Fibroblast of lung (primary cell): Measurements from ENCODE around the gene MATN3. TPM values are rescaled to one million over a fixed set of nuclear protein-coding genes. Genes with fewer than 3 reads are reported as not detected.

ENCODE experiments used
- DNase-seq, 2 donors: peaks; one replicate each; pipeline versions ENCODE4 v3.0.0 to v3.0.0-alpha.2; 2010; ENCODE audit warnings: low read depth in 2 of 2
- H2AFZ ChIP-seq: 2 replicates; pipeline ENCODE4 v1.5.1; 2012; ENCODE audit warnings: low read length, control low read depth, inconsistent platforms
- H3K27ac ChIP-seq: 2 replicates; pipeline ENCODE4 v1.5.1; 2011; ENCODE audit warnings: low read length, control low read depth; ENCODE audit not compliant: insufficient read depth
- H3K27me3 ChIP-seq: 2 replicates; pipeline ENCODE4 v1.5.1; 2011; ENCODE audit warnings: mild to moderate bottlenecking, low read length; ENCODE audit not compliant: control insufficient read depth, insufficient read depth
- H3K36me3 ChIP-seq: 2 replicates; pipeline ENCODE4 v1.5.1; 2011; ENCODE audit warnings: low read length; ENCODE audit not compliant: control insufficient read depth, insufficient read depth
- H3K4me1 ChIP-seq: 2 replicates; pipeline ENCODE4 v1.5.1; 2011; ENCODE audit warnings: low read length; ENCODE audit not compliant: control insufficient read depth, insufficient read depth; ENCODE audit errors: extremely low read depth
- H3K4me2 ChIP-seq: 2 replicates; pipeline ENCODE4 v1.5.1; 2011; ENCODE audit warnings: low read length, control low read depth; ENCODE audit not compliant: insufficient read depth; ENCODE audit errors: extremely low read depth
- H3K4me3 ChIP-seq, 4 experiments: fragments of 200-600 bp in 1 of 4; sonication (generic) in 1 of 4; replicated peaks in 1 of 4; 2 replicates each; pipeline ENCODE4 v1.5.1; 2011 to 2016; ENCODE audit warnings: low read length in 4 of 4, low read depth in 3 of 4, mild to moderate bottlenecking in 3 of 4, control low read depth in 2 of 4, inconsistent platforms in 1 of 4, mixed read lengths in 1 of 4; ENCODE audit not compliant: insufficient read depth in 1 of 4; ENCODE audit errors: control extremely low read depth in 1 of 4
- H3K79me2 ChIP-seq: 2 replicates; pipeline ENCODE4 v1.5.1; 2012; ENCODE audit warnings: mild to moderate bottlenecking, low read length, inconsistent platforms; ENCODE audit not compliant: control insufficient read depth, insufficient read depth
- H3K9ac ChIP-seq: 2 replicates; pipeline ENCODE4 v1.5.1; 2011; ENCODE audit warnings: mild to moderate bottlenecking, low read length, control low read depth; ENCODE audit not compliant: insufficient read depth
- H3K9me3 ChIP-seq: 2 replicates; pipeline ENCODE4 v1.5.1; 2012; ENCODE audit warnings: low read depth, low read length; ENCODE audit not compliant: control insufficient read depth, insufficient read depth
- H4K20me1 ChIP-seq: 2 replicates; pipeline ENCODE4 v1.5.1; 2011; ENCODE audit warnings: low read length; ENCODE audit not compliant: control insufficient read depth, insufficient read depth; ENCODE audit errors: extremely low read depth
- CTCF ChIP-seq, 2 donors: IDR thresholded peaks in 1 of 2; conservative IDR thresholded peaks in 1 of 2; 1 replicate in 1 of 2; 2 replicates in 1 of 2; pipeline ENCODE4 v1.5.1; 2011 to 2012; ENCODE audit warnings: low read length in 2 of 2, control low read depth in 1 of 2, inconsistent platforms in 1 of 2, low read depth in 1 of 2, mild to moderate bottlenecking in 1 of 2
- EZH2 ChIP-seq: IDR thresholded peaks from 2 replicates; pipeline ENCODE4 v1.5.1; 2012; ENCODE audit warnings: low read length, control low read depth, mild to moderate bottlenecking; ENCODE audit errors: missing control alignments
- polyA plus RNA-seq, 2 donors: library from polyadenylated mRNA; depleted of rRNA in 1 of 2; stranded (reverse) in 1 of 2; unstranded in 1 of 2; fragments of >200 nt; gene quantifications; 2 replicates each; pipeline ENCODE4 v1.2.1, GENCODE V29; 2011 to 2012; ENCODE audit warnings: missing spikeins in 1 of 2
- total RNA-seq: library from RNA; depleted of rRNA; stranded (reverse); fragments of >200 nt; gene quantifications from 2 replicates; pipeline ENCODE4 v1.2.1, GENCODE V29; 2014

The MATN3 gene
- total and polyA plus RNA-seq, 2 donors (not counting 1 experiment from before 2014, with no cell fraction given), result 2.3 to 6.9 TPM

- H3K36me3 ChIP-seq, result peaks cover 2% of the 10 kb centered on the region
- no peaks in the 10 kb centered on the region for H4K20me1 ChIP-seq
- no peaks in the 10 kb centered on the region for H3K9me3 ChIP-seq
- no peak overlapping the region for H3K9ac ChIP-seq
- H3K27me3 ChIP-seq, result no peaks in the 10 kb centered on the region
- H3K79me2 ChIP-seq, result peaks cover 2% of the 10 kb centered on the region
- H3K4me1 ChIP-seq, result no peaks in the 10 kb centered on the region
- peak overlapping the region; percentile 93 for H3K4me2 ChIP-seq
- TF ChIP-seq CTCF (conservative IDR thresholded peaks at IDR 0.05 in 1 of 2, IDR thresholded peaks at IDR 0.05 in 1 of 2; ENCODE audit: low read depth in 1 of 2, low read length in 2 of 2), result no peak
- H3K27ac ChIP-seq, result no peak overlapping the region
- DNase-seq, result no peak
- H2AFZ ChIP-seq, result no peak overlapping the region
- peak overlapping the region; percentile 82 to 90 (median 87) for H3K4me3 ChIP-seq
These were observed 23.9 kb downstream of the MATN3 start for GRCh38 chr2:19988600-19988999.

GRCh38 chr2:19987936-19988335, 24.5 kb downstream of the MATN3 start:
- Histone ChIP-seq H3K36me3 (peaks cover 2% of the 10 kb centered on the region), H3K4me3 (peak overlapping the region in 1 of 4 experiments; percentile 86), H3K9ac (no peak overlapping the region), H3K4me2 (no peak overlapping the region), H3K79me2 (peaks cover 2% of the 10 kb centered on the region), H3K9me3 (no peaks in the 10 kb centered on the region), H3K4me1 (no peaks in the 10 kb centered on the region), H3K27me3 (no peaks in the 10 kb centered on the region), H4K20me1 (no peaks in the 10 kb centered on the region), H3K27ac (no peak overlapping the region), H2AFZ (no peak overlapping the region)
- DNase-seq, result no peak
- TF ChIP-seq CTCF (conservative IDR thresholded peaks at IDR 0.05 in 1 of 2, IDR thresholded peaks at IDR 0.05 in 1 of 2; ENCODE audit: low read depth in 1 of 2, low read length in 2 of 2) (no peak), EZH2 (no peak)

GRCh38 chr2:19982268-19982667, 30.2 kb downstream of the MATN3 start:
- H3K4me1 ChIP-seq, result no peaks in the 10 kb centered on the region
- TF ChIP-seq EZH2 (no peak), CTCF (conservative IDR thresholded peaks at IDR 0.05 in 1 of 2, IDR thresholded peaks at IDR 0.05 in 1 of 2; ENCODE audit: low read depth in 1 of 2, low read length in 2 of 2) (no peak)
- peak; percentile 12 to 38 for DNase-seq
- H3K4me2 ChIP-seq, result no peak overlapping the region
- peaks cover 2% of the 10 kb centered on the region for H3K36me3 ChIP-seq
- peaks cover 2% of the 10 kb centered on the region for H3K79me2 ChIP-seq
- H2AFZ ChIP-seq, result no peak overlapping the region
- no peaks in the 10 kb centered on the region for H4K20me1 ChIP-seq
- no peak overlapping the region for H3K27ac ChIP-seq
- H3K9me3 ChIP-seq, result no peaks in the 10 kb centered on the region
- no peaks in the 10 kb centered on the region for H3K27me3 ChIP-seq
- H3K4me3 ChIP-seq, result no peak overlapping the region
- H3K9ac ChIP-seq, result no peak overlapping the region
